Measurements from ENCODE around the gene UTP4.

DNA sequence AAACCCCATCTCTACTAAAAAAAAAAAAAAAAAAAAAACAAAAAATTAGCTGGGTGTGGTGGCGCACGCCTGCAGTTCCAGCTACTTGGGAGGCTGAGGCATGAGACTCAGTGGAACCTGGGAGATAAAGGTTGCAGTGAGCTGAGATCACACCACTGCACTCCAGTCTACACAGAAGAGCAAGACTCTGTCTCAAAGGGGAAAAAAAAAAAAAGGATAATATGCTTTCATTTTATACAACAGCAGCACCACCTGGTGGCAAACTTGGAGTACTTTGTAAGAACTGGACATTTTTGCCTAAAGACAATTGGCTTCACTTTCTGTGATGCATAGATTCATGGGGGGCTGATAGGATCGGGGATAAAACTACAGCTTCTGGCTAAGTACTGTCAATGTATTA is 8.5 kb upstream of the UTP4 start:
- peak; percentile 59 to 88 (median 74) for TF ChIP-seq CTCF (IDR thresholded peaks at IDR 0.05)
- no peak for TF ChIP-seq POLR2A (IDR thresholded peaks at IDR 0.05)

All from adrenal gland (tissue), 5 donors.